Measurements from ENCODE around the gene FAM110D.

Gene FAM110D

DNA sequence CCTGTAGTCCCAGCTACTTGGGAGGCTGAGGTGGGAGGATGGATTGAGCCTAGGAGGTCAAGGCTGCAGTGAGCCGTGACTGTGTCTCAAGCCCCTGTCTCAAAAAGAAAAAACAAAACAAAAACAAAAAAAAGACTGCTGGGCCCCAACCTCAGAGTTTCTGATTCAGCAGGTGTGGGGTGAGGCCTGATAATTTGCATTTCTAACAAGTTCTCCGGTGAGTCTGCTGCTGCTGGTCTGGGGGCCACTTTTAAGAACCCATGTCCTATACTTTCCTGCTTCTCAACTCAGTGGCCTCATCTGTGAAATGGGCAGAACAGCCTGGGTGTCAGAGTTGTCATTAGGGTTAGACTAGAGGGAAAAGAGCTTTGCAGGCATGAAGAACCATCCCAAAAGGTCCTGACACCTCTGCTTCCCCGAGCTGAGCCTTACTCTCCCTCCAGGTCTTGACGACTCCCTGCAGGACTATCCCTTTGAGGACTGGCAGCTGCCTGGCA is 21.2 kb downstream of the FAM110D start:
- Mint-ChIP-seq H3K4me3 (no peak overlapping the region), H3K9me3 (no peaks in the 10 kb centered on the region), H3K27ac (no peak overlapping the region), H3K4me1 (no peaks in the 10 kb centered on the region), H3K36me3 (no peaks in the 10 kb centered on the region), H3K27me3 (no peaks in the 10 kb centered on the region)
- ATAC-seq (ENCODE audit: low read depth), result no peak
- no peak for DNase-seq (ENCODE audit: low spot score in 2 of 2)

DNA sequence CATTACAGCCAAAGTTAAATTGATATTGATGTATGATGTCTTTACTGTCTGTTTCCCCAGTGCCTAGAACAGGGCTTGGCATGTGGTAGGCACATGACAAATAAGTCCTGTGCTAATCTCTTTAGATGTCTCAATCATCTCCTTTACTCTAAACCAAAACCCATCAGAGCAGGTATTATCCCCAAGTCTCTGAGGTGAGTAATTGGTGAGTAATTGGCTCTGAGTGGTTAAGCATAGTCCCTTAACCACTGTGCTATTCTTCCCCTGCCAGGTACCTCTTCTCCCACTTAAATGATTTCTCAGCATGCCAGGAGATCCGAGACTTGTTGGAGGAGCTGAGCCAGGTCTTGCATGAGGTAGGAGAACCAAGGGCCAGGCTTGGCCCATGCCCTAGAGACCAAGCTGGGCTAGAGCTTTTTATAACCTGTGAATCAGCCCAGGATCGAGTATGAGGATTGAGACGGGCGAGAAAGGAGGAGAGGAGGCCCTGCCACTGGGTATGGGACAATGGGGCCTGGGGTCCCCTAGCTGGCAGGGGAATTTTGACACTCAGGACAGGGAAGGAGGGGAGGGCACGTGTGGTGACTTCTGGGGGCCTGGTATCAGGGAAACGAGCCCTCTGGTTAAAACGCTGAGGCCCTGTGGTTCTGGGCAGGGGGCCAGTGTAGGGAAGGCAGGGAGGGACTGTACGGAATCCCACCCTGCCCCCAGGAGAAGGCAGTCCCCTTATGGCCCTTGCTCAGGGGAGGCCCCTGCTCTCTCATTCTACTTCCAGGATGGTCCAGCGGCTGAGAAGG is 22.9 kb downstream of the FAM110D start:
- DNase-seq (ENCODE audit: low spot score in 2 of 2) (no peak), ATAC-seq (ENCODE audit: low read depth) (no peak)
- Mint-ChIP-seq H3K9me3 (no peaks in the 10 kb centered on the region), H3K27me3 (no peaks in the 10 kb centered on the region), H3K4me3 (no peak overlapping the region), H3K27ac (no peak overlapping the region), H3K36me3 (no peaks in the 10 kb centered on the region), H3K4me1 (no peaks in the 10 kb centered on the region)

DNA sequence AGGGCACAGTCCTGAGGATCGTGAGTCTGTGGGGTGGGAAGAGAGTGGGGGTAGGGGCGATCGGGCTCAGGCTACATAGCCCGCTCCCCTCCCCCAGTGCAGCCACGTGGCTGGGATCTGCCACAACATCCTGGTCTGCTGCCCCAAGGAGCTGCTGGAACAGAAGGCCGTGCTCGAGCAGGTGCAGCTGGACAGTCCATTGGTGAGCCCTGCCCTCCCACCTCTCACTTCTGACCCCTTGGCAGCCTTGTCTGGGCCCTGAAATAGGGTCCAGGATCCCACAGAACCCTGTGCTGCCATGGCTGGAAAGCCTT is 23.5 kb downstream of the FAM110D start:
- ATAC-seq (ENCODE audit: low read depth) (no peak), DNase-seq (ENCODE audit: low spot score in 2 of 2) (no peak)
- Mint-ChIP-seq H3K4me1 (no peaks in the 10 kb centered on the region), H3K27ac (no peak overlapping the region), H3K36me3 (no peaks in the 10 kb centered on the region), H3K4me3 (no peak overlapping the region), H3K9me3 (no peaks in the 10 kb centered on the region), H3K27me3 (no peaks in the 10 kb centered on the region)

DNA sequence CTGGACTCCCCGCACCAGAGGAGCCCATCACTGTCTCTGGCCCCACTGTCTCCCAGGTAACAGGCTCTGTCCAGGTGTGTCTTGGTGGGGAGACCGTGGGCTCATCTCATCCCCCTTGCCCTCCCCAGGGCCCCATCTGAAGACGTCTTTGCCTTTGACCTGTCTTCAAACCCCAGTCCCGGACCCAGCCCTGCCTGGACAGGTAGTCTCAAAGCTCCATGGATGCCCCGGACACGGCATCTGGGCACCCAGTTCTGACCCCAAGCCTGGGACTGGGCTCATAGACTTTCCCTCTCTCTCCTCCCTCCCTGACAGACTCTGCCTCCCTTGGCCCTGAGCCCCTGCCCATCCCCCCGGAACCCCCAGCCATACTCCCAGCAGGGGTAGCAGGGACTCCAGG is 25.2 kb downstream of the FAM110D start:
- H3K4me1 Mint-ChIP-seq, result no peaks in the 10 kb centered on the region
- ATAC-seq (ENCODE audit: low read depth), result no peak
- no peaks in the 10 kb centered on the region for H3K9me3 Mint-ChIP-seq
- no peak overlapping the region for H3K4me3 Mint-ChIP-seq
- DNase-seq (ENCODE audit: low spot score in 2 of 2), result no peak
- H3K36me3 Mint-ChIP-seq, result no peaks in the 10 kb centered on the region
- no peak overlapping the region for H3K27ac Mint-ChIP-seq
- H3K27me3 Mint-ChIP-seq, result no peaks in the 10 kb centered on the region

DNA sequence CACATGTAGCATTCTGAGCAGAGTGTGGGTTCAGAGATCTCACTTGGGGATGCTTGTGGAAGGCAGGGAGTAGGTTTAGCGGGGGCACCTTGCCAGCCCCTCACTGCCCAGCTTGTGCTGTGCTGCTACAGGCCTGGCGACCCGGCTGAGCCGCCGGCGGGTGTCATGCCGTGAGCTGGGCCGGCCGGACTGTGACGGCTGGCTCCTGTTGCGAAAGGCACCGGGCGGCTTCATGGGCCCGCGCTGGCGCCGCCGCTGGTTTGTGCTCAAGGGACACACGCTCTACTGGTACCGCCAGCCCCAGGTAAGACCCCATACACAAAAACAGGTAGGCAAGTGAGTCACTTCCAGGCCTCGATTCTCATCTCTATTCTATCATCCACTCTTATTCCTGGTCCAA is 26.0 kb downstream of the FAM110D start:
- DNase-seq (ENCODE audit: low spot score in 2 of 2), result no peak
- Mint-ChIP-seq H3K27me3 (no peaks in the 10 kb centered on the region), H3K4me1 (no peaks in the 10 kb centered on the region), H3K27ac (no peak overlapping the region), H3K36me3 (no peaks in the 10 kb centered on the region), H3K4me3 (no peak overlapping the region), H3K9me3 (no peaks in the 10 kb centered on the region)
- no peak for ATAC-seq (ENCODE audit: low read depth)

DNA sequence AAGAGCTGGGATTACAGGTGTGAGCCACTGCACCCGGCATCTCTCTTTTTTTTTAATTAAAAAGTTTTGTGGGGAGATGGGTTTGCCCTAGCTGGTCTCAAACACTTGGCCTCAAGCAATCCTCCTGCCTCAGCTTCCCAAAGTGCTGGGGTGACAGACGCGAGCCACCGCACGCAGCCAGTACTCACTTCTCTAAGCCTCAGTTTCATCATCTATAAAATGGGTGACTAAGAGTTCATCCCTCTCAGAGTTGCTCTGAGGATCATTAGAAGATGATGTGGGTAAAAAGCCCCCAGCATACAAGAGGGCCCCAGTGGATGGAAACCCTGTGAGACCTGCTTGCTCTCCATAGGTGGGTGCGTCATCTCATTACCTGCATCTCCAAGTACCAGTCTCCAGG is 29.0 kb downstream of the FAM110D start:
- H3K4me3 Mint-ChIP-seq, result no peak overlapping the region
- H3K9me3 Mint-ChIP-seq, result no peaks in the 10 kb centered on the region
- ATAC-seq (ENCODE audit: low read depth) (no peak), DNase-seq (ENCODE audit: low spot score in 2 of 2) (no peak)
- H3K27me3 Mint-ChIP-seq, result peaks cover 2% of the 10 kb centered on the region
- H3K36me3 Mint-ChIP-seq, result no peaks in the 10 kb centered on the region
- no peak overlapping the region for H3K27ac Mint-ChIP-seq
- H3K4me1 Mint-ChIP-seq, result no peaks in the 10 kb centered on the region

GRCh38 chr1:26188477-26188876 is 29.6 kb downstream of the FAM110D start:
- H3K27me3 Mint-ChIP-seq, result peaks cover 2% of the 10 kb centered on the region

GRCh38 chr1:26189331-26189730 is 30.5 kb downstream of the FAM110D start:
- no peaks in the 10 kb centered on the region for H3K9me3 Mint-ChIP-seq
- no peak for DNase-seq (ENCODE audit: low spot score in 2 of 2)
- H3K27ac Mint-ChIP-seq, result no peak overlapping the region
- H3K36me3 Mint-ChIP-seq, result no peaks in the 10 kb centered on the region
- no peak for ATAC-seq (ENCODE audit: low read depth)
- peaks cover 4% of the 10 kb centered on the region for H3K27me3 Mint-ChIP-seq
- H3K4me3 Mint-ChIP-seq, result no peak overlapping the region
- no peaks in the 10 kb centered on the region for H3K4me1 Mint-ChIP-seq

More at GRCh38 chr1:26188477-26188876, 29.6 kb downstream of the FAM110D start:
- DNase-seq (ENCODE audit: low spot score in 2 of 2), result no peak
- no peaks in the 10 kb centered on the region for H3K9me3 Mint-ChIP-seq
- H3K4me3 Mint-ChIP-seq, result no peak overlapping the region
- no peak for ATAC-seq (ENCODE audit: low read depth)
- H3K4me1 Mint-ChIP-seq, result no peaks in the 10 kb centered on the region
- H3K27ac Mint-ChIP-seq, result no peak overlapping the region
- no peaks in the 10 kb centered on the region for H3K36me3 Mint-ChIP-seq

DNA sequence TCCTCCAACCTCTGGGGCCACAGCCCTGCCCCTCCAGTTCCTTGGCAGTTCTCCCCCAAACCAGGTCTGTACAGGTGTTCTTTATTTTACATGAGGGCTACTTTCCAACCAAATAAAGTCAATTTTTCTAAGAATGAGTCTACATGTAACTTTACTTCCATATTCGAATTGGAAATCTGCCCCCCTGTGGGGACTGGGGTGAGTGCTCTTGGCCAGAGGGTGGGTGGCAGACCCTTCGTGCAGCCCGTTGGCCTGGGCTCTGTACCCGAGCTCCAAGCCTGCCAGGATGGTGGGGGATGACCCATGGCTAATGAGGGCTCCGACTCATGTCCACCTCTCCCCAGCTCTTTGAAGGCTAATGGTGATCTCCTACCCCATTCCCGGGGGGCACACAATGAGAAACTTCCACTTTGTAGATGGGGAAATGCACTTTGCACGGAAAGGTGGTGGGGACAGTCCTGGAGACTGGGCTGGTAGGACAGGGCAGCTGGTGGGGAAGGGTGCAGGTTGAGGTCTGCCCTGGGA is 30.9 kb downstream of the FAM110D start:
- Mint-ChIP-seq H3K36me3 (no peaks in the 10 kb centered on the region), H3K4me3 (no peak overlapping the region), H3K9me3 (no peaks in the 10 kb centered on the region), H3K27me3 (peaks cover 4% of the 10 kb centered on the region), H3K27ac (no peak overlapping the region), H3K4me1 (no peaks in the 10 kb centered on the region)
- no peak for DNase-seq (ENCODE audit: low spot score in 2 of 2)
- no peak for ATAC-seq (ENCODE audit: low read depth)

DNA sequence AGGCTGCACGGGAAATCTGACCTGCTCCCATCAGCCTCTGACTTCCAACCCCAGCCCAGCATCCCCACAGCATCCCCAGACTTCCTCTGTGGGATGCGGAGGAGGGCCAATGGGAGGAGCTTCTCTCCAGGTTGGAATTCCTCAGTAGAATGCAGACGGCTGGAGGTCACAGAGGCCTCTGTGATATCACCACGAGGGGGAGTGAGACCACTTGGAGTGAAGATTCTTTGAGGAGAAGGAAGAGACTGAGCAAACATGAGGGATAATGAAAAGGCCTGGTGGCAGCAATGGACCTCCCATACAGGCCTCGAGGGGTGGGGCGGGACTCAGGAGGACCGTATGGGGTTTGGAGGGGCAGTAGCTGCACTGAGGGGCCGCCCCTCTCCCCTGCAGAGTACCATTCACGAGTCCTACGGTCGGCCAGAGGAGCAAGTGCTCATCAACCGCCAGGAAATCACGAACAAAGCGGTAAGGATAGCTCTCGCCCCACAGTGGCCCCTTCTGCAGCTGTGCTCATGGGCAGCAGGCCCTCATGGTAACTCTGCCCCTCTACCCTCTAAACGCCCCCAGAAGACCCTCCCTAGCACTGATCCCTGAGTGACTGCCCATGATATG is 31.6 kb downstream of the FAM110D start, which contains the start of gene CATSPER4:
TSS of gene CATSPER4 (plus strand) at position 230 of the 615 bp plus-strand sequence. CDS start at position 256, 26 bp downstream.
- Mint-ChIP-seq H3K9me3 (no peaks in the 10 kb centered on the region), H3K27me3 (peaks cover 4% of the 10 kb centered on the region), H3K27ac (no peak within 1 kb of the TSS), H3K36me3 (no peaks in the 10 kb centered on the region), H3K4me1 (no peaks in the 10 kb centered on the region), H3K4me3 (no peak within 1 kb of the TSS)
- no peak for DNase-seq (ENCODE audit: low spot score in 2 of 2)
- ATAC-seq (ENCODE audit: low read depth), result no peak

- Mint-ChIP-seq H3K27me3 (peaks cover 4% of the 10 kb centered on the region), H3K4me3 (no peak overlapping the region), H3K27ac (no peak overlapping the region), H3K4me1 (no peaks in the 10 kb centered on the region), H3K36me3 (no peaks in the 10 kb centered on the region), H3K9me3 (no peaks in the 10 kb centered on the region)
- no peak for ATAC-seq (ENCODE audit: low read depth)
- no peak for DNase-seq (ENCODE audit: low spot score in 2 of 2)
Measured at GRCh38 chr1:26191739-26192138, 32.9 kb downstream of the FAM110D start.

DNA sequence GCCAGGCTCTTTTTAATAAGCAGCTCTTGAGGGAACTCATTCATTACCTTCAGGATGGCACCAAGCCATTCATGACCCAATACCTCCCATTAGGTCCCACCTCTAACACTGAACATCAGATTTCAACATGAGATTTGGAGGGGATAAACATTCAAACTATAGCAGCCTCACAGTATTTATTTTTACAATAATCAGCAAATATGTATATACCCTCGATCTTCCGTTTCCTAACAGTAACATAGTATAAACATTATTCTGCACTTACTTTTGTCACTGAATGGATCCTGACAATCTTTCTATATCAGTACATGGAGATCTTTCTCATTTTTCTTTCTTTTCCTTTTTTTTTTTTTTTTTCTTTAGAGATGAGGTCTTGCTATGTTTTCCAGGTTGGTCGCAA is 36.9 kb downstream of the FAM110D start:
- Mint-ChIP-seq H3K9me3 (no peaks in the 10 kb centered on the region), H3K36me3 (no peaks in the 10 kb centered on the region), H3K4me3 (no peak overlapping the region), H3K4me1 (no peaks in the 10 kb centered on the region), H3K27me3 (peaks cover 10% of the 10 kb centered on the region), H3K27ac (no peak overlapping the region)
- DNase-seq (ENCODE audit: low spot score in 2 of 2) (no peak), ATAC-seq (ENCODE audit: low read depth) (no peak)

GRCh38 chr1:26197301-26197700 is 38.4 kb downstream of the FAM110D start:
- DNase-seq (ENCODE audit: low spot score in 2 of 2) (no peak), ATAC-seq (ENCODE audit: low read depth) (no peak)
- Mint-ChIP-seq H3K9me3 (no peaks in the 10 kb centered on the region), H3K4me3 (no peak overlapping the region), H3K36me3 (no peaks in the 10 kb centered on the region), H3K27ac (no peak overlapping the region), H3K27me3 (peaks cover 10% of the 10 kb centered on the region), H3K4me1 (peaks cover 2% of the 10 kb centered on the region)

DNA sequence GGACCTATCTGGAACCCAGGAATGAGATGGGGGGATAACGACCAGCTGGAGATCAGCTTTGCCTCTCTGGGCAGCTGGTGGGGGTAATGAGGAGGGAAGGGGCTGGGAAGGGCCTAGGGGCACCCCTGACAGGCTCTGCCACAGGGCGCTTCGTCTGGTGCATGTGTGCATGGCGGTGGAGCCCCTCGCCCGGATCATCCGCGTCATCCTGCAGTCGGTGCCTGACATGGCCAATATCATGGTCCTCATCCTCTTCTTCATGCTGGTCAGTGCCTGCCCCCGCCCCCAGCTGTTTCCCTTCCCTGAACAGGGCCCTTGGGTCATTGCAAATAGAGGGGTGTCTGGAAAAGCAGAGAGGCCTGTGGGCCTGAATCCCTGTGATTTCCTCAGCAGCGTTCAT is 38.9 kb downstream of the FAM110D start:
- no peak overlapping the region for H3K4me3 Mint-ChIP-seq
- ATAC-seq (ENCODE audit: low read depth) (no peak), DNase-seq (ENCODE audit: low spot score in 2 of 2) (no peak)
- peaks cover 2% of the 10 kb centered on the region for H3K4me1 Mint-ChIP-seq
- peaks cover 10% of the 10 kb centered on the region for H3K27me3 Mint-ChIP-seq
- no peaks in the 10 kb centered on the region for H3K9me3 Mint-ChIP-seq
- H3K36me3 Mint-ChIP-seq, result no peaks in the 10 kb centered on the region
- no peak overlapping the region for H3K27ac Mint-ChIP-seq
